Ishikawa (cell line): ENCODE data around the gene S100A10.

Source experiments
- CEBPB ChIP-seq: IDR thresholded peaks from 2 replicates; pipeline ENCODE4 v1.6.1; 2012
- CREB1 ChIP-seq: IDR thresholded peaks from 2 replicates; pipeline ENCODE4 v1.6.1; 2012; ENCODE audit warnings: low read depth
- EGR1 ChIP-seq: IDR thresholded peaks from 2 replicates; pipeline ENCODE4 v1.6.1; 2012
- EP300 ChIP-seq: IDR thresholded peaks from 2 replicates; pipeline ENCODE4 v1.6.1; 2012; ENCODE audit warnings: borderline replicate concordance
- FOXM1 ChIP-seq: IDR thresholded peaks from 2 replicates; pipeline ENCODE4 v1.6.1; 2012; ENCODE audit warnings: low read depth, borderline replicate concordance
- NFIC ChIP-seq: IDR thresholded peaks from 2 replicates; pipeline ENCODE4 v1.6.1; 2012
- RAD21 ChIP-seq: IDR thresholded peaks from 2 replicates; pipeline ENCODE4 v1.6.1; 2012; ENCODE audit warnings: low read depth
- TAF1 ChIP-seq: IDR thresholded peaks from 2 replicates; pipeline ENCODE4 v1.6.1; 2012; ENCODE audit warnings: low read depth, mild to moderate bottlenecking
- TCF12 ChIP-seq: IDR thresholded peaks from 2 replicates; pipeline ENCODE4 v1.6.1; 2012; ENCODE audit warnings: low read depth
- TEAD4 ChIP-seq: IDR thresholded peaks from 2 replicates; pipeline ENCODE4 v1.6.1; 2012
- YY1 ChIP-seq: IDR thresholded peaks from 2 replicates; pipeline ENCODE4 v1.6.1; 2012; ENCODE audit warnings: low read depth
- ZBTB7A ChIP-seq: IDR thresholded peaks from 2 replicates; pipeline ENCODE4 v1.6.1; 2012; ENCODE audit warnings: low read depth
- TF ChIP-seq, protein P1 (sequence below): IDR thresholded peaks from 2 replicates; pipeline ENCODE4 v1.6.1; 2012
- TF ChIP-seq, protein P2 (sequence below): IDR thresholded peaks from 2 replicates; pipeline ENCODE4 v1.6.1; 2012; ENCODE audit warnings: low read depth, mild to moderate bottlenecking
- TF ChIP-seq, protein P3 (sequence below): IDR thresholded peaks from 2 replicates; pipeline ENCODE4 v1.6.1; 2012

Gene S100A10

DNA sequence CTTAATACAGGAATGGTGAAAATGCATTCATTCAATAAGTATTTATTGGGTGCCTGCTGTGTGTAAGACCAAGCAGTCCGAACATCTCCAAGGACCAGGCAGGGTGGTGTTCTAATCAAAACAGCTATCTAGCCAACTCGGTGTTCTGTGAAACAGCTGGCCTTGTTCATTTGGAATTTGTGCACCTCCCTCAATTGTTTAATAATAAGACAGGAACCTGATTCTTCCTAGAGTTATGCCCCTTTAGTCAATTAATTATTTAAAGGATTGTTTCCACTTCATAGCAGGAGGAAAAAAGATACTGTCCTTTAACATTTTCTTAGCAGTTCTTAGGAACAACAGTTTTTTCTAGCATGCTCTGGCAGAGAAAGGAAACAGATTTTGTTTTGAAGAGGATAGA is 30.4 kb downstream of the S100A10 start:
- TF ChIP-seq, protein P1, sequence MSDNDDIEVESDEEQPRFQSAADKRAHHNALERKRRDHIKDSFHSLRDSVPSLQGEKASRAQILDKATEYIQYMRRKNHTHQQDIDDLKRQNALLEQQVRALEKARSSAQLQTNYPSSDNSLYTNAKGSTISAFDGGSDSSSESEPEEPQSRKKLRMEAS: no peak
- no peak for TF ChIP-seq CEBPB
- TF ChIP-seq, protein P2, sequence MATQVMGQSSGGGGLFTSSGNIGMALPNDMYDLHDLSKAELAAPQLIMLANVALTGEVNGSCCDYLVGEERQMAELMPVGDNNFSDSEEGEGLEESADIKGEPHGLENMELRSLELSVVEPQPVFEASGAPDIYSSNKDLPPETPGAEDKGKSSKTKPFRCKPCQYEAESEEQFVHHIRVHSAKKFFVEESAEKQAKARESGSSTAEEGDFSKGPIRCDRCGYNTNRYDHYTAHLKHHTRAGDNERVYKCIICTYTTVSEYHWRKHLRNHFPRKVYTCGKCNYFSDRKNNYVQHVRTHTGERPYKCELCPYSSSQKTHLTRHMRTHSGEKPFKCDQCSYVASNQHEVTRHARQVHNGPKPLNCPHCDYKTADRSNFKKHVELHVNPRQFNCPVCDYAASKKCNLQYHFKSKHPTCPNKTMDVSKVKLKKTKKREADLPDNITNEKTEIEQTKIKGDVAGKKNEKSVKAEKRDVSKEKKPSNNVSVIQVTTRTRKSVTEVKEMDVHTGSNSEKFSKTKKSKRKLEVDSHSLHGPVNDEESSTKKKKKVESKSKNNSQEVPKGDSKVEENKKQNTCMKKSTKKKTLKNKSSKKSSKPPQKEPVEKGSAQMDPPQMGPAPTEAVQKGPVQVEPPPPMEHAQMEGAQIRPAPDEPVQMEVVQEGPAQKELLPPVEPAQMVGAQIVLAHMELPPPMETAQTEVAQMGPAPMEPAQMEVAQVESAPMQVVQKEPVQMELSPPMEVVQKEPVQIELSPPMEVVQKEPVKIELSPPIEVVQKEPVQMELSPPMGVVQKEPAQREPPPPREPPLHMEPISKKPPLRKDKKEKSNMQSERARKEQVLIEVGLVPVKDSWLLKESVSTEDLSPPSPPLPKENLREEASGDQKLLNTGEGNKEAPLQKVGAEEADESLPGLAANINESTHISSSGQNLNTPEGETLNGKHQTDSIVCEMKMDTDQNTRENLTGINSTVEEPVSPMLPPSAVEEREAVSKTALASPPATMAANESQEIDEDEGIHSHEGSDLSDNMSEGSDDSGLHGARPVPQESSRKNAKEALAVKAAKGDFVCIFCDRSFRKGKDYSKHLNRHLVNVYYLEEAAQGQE: no peak
- TF ChIP-seq TAF1: no peak
- no peak for TF ChIP-seq TCF12
- TF ChIP-seq, protein P3, sequence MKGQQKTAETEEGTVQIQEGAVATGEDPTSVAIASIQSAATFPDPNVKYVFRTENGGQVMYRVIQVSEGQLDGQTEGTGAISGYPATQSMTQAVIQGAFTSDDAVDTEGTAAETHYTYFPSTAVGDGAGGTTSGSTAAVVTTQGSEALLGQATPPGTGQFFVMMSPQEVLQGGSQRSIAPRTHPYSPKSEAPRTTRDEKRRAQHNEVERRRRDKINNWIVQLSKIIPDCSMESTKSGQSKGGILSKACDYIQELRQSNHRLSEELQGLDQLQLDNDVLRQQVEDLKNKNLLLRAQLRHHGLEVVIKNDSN: no peak
- no peak for TF ChIP-seq ZBTB7A
- TF ChIP-seq EP300: no peak
- no peak for TF ChIP-seq FOXM1
- no peak for TF ChIP-seq YY1
- TF ChIP-seq EGR1: no peak
- no peak for TF ChIP-seq NFIC
- TF ChIP-seq RAD21: no peak
- TF ChIP-seq CREB1: no peak
- no peak for TF ChIP-seq TEAD4

DNA sequence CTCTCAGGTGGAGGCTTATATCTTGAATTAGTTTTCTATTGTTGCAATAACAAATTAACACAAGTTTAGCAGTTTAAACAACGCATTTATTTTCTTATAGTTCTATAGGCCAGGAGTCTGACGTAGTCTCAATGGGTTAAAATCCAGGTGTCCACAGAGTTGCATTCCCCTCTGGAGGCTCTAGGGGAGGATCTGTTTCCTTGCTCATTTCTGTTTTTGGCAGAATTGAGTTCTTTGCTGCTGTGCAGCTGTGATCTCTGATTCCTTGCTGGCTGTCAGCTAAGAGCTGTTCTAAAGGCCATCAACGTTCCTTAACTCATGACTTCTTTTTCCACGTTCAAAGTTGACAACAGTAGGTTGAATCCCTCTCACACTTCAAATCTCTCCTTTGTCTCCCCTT is 31.8 kb downstream of the S100A10 start:
- TF ChIP-seq YY1 (no peak), TCF12 (no peak), EGR1 (no peak), RAD21 (no peak), TAF1 (no peak), FOXM1 (no peak), TEAD4 (no peak), EP300 (no peak), CEBPB (no peak), NFIC (no peak), ZBTB7A (no peak), CREB1 (no peak)
- TF ChIP-seq, protein P1: no peak
- TF ChIP-seq, protein P2: no peak
- TF ChIP-seq, protein P3: no peak

DNA sequence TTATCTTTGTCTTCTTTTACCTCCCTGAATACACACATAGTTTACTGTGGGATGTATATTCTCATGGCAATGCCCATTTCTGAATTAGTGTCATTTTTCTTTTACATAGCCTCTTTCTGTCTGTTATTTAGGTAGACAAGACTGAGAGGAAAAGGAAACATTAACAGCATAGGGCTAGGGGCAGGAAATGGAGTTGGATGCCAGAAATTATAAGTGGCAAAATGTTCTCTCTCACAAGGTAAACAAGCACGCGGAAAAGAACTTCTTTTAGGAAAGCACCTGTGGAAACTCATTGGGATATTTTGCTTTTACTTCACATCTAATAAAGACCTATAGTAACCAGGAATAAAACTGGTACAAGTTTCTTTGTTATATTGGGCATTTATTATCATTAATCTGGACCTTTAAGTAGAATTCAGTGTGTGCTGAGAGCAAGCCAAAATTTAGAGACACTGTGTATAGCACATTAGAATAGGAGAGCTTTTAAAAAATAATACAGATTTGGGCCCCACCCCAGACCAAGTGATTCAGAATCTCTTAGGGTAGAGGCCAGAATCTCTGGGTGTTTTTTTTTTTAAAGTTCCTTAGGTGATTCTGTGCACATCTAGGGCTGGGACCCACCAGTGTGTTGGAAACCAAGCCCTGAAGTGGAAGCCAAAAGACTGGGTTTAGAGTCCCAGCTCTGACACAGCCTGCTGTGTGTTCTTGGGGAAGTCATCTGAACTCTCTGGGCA is 32.7 kb downstream of the S100A10 start:
- no peak for TF ChIP-seq TEAD4
- TF ChIP-seq, protein P3: no peak
- no peak for TF ChIP-seq NFIC
- TF ChIP-seq FOXM1: no peak
- TF ChIP-seq TAF1: no peak
- TF ChIP-seq, protein P2: no peak
- no peak for TF ChIP-seq CREB1
- TF ChIP-seq, protein P1: no peak
- TF ChIP-seq ZBTB7A: no peak
- no peak for TF ChIP-seq YY1
- no peak for TF ChIP-seq CEBPB
- TF ChIP-seq EP300: no peak
- no peak for TF ChIP-seq EGR1
- TF ChIP-seq TCF12: no peak
- TF ChIP-seq RAD21: no peak

DNA sequence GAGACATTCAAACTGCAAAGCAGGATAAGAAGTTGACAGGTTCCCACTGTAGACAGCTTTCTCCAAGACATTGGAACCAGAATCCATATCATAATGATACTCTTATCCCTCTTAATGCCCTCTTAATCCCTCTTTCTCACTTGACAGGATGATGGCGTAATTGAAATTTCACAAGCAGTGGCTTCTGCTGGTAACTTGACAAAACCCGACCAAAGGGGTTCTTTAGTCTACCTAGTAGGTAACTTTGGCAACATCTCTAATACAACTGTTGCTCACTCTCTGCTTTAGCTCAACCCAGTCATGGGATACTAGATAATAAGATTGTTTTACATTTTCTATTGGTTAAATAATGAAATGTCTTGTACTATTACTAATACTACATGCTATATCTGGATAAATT is 34.7 kb downstream of the S100A10 start:
- TF ChIP-seq, protein P3: no peak
- TF ChIP-seq, protein P2: no peak
- TF ChIP-seq TCF12 (no peak), NFIC (no peak), CEBPB (no peak), TEAD4 (no peak)
